Bronchus fibroblast of lung (primary cell): ENCODE results near the gene R3HDM2. TPM values are rescaled to one million over a fixed set of nuclear protein-coding genes. Genes with fewer than 3 reads are reported as not detected.

ENCODE experiments used
- total RNA-seq: library from RNA; depleted of rRNA; stranded (reverse); fragments of >200 nt; gene quantifications from 2 replicates; pipeline ENCODE4 v1.2.3, GENCODE V29; 2015

Gene R3HDM2
- 16.8 and 18.7 TPM in 2 replicates for total RNA-seq

DNA sequence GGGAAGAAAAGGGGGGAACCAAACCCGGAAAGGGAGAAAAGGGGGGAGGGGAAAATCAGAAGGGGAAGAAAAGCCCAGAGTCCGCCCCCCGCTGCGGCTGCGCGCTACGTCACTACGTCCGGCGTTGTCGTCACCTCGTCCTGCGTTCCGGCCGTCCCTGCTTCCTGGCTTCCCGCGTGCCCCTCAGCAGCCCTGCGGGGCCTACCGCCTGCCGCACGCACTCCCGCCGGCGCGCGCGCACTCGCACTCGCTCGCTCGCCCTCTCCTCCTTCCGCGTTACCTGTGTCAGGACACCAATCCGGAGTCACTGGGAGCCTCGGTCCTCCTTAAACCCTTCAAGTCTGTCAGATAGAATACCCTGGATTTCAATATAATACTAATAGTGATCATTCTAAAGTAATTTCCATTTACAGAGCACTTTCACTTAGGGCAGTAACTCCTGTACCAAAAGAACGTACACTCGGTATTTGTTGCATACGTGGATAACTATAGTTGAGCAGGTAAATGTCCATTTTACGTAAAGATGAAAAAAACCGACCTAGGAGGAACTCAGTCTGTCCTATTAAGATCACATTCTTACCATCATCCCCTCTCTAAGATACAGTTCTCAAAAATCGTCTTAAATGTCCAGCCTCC is at the start of gene R3HDM2:
Gene R3HDM2, minus strand, starts transcription at position 113 of the 636 bp plus-strand sequence. CDS start 120,615 bp downstream, outside the sequence.

DNA sequence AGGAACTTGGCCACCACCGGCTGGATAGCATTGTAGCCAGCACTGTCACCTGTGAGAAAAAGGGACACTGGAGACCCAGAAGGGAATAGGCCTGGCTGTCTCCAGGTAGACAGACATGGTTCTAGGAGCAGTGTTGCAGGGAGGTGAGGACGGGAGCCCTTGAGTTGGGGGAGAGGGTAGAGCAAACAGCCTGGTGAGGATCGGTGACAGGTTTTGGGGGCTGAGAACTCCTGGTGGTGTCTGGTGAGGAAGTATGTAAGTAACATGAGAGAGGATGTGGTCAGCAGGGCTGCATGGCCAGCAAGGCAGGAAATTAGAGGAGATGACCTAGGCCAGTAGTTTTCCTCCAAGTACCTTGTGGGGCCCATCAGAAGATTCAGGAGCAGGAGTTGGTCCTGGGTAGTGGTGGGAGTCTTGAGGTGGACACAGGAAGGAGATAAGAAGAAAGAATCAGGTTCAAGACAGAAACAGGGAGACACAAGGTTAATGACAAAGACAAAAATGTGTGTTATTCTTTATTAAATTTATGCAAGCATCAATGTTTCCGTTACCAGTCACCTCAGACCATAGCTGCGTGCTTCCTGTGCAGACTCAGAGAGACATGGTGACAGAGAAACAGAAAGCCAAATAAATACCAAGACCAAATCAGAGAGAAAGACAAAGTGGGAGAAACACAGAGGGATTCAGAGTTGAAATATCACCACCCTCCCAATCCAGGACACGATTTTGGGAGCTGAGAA is 48.7 kb upstream of the R3HDM2 start, which contains the start of gene ARHGAP9:
Gene ARHGAP9, minus strand, starts transcription at position 491 of the 740 bp plus-strand sequence. Its CDS starts 460 bp downstream, at position 31.

DNA sequence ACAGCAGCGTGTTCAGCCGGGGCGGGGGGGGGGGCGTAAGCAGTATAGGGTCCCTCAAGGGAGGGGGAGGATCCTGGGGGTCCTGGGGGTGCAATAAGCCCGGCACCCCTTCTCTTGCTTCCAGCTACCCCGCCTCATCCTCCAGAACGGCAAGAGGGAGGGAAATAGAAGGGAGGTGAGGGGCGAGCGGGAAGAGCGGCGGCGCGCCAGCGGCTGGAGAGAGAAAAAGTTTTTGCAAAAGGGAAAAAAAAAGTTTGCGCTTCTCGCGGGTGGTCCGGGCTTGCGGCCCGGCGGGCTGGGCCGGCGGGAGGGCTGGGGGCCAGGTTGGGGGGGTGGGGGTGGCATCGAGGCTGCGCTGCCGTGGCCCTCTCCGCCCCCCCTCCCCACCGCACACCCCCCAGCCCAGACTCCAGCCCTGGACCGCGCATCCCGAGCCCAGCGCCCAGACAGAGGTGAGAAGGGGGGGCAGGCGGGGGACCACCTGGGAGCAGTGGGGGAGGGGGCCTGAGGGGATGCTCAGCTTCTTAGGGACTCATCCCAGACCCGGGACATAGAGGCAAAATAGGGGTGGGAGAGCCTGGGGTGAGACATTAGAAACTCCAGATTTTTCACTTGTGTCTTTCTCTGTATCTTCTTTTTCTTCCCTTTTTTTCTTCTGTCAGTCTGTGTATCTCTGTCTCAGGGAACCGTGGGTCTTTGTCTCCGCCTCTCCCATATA is 29.1 kb upstream of the R3HDM2 start, which contains the start of gene GLI1:
Gene GLI1, plus strand, starts transcription at position 36 of the 718 bp plus-strand sequence. CDS start 3,907 bp downstream, outside the sequence.

DNA sequence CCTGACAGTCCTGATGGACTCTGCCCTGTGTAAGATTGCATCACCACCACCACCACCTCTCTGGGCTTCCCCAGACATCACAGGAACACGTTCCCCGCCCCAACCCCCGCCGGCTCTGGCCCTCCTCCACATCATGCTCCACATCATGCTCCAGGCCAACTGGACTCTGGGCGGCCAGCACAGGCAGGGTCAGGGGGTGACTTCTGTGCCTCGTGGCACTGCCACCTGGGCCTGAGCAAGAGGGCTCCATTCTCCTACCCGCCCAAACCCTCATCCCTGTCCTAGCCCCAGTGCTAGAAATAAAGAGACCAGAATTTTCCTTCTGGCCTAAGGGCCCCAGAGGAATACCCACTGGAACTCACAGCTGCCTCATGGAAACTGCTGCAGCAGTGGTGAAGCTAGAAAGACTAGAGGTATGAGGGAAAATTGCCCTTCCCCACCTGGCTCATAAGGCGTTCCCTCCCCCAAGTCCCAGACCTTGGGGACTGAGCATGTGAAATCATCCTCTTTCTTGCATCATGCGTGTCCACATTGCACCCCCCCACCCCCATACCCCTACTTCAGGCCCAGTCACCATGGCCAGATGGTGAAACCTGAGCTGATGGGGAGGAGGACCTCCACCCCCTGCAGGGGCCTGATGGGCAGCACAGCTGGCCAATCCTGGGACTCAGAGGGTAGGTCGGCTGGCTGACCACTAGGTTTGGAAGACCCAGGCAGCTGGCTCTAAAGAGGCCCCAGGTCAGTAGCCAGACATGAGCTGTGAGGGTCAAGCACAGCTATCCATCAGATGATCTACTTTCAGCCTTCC is 23.9 kb upstream of the R3HDM2 start, which contains the start of gene INHBE:
Gene INHBE, plus strand, starts transcription at position 742 of the 808 bp plus-strand sequence. CDS start 230 bp downstream, outside the sequence.

DNA sequence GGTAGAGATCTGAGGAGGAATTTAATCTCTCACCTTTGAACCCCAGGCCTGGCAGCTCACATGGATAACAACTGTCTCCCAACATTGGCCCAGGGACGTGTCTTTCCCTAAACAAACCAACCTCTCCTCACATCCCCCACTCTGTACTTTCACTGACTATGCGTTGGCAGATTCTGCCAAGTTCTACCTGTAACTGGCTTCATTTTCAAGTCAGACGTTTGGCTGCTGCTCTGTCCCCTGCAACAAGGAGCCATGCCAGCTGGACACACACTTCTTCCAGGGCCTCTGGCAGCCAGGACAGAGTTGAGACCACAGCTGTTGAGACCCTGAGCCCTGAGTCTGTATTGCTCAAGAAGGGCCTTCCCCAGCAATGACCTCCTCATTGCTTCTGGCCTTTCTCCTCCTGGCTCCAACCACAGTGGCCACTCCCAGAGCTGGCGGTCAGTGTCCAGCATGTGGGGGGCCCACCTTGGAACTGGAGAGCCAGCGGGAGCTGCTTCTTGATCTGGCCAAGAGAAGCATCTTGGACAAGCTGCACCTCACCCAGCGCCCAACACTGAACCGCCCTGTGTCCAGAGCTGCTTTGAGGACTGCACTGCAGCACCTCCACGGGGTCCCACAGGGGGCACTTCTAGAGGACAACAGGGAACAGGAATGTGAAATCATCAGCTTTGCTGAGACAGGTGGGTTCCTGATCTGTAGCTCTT is 3.8 kb upstream of the R3HDM2 start, which contains the start of gene INHBC:
Gene INHBC, plus strand, starts transcription at position 268 of the 707 bp plus-strand sequence. Its CDS starts 103 bp downstream, at position 371.

DNA sequence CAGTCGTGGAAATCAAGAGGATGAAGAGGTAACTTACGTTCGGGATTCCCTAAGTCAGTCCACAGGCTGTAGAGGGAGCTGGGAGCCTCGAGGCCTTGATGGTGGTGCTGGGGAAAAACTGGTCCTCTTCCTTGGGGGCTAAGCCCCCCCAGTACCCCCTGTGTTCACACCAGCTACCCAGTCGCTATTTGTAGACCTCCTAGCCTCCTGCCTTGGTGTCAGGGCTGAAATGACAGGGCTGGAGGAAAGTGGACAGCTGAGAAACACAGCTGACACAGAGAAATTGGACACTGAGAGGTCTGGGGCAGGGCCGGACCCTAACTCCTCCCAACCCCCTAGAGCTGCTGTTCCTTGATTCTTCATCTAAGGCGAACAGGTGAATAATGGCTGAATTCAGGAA is 179.9 kb downstream of the R3HDM2 start, which contains the start of gene STAC3:
Gene STAC3, minus strand, starts transcription at position 232 of the 400 bp plus-strand sequence. CDS start 1,551 bp downstream, outside the sequence.

DNA sequence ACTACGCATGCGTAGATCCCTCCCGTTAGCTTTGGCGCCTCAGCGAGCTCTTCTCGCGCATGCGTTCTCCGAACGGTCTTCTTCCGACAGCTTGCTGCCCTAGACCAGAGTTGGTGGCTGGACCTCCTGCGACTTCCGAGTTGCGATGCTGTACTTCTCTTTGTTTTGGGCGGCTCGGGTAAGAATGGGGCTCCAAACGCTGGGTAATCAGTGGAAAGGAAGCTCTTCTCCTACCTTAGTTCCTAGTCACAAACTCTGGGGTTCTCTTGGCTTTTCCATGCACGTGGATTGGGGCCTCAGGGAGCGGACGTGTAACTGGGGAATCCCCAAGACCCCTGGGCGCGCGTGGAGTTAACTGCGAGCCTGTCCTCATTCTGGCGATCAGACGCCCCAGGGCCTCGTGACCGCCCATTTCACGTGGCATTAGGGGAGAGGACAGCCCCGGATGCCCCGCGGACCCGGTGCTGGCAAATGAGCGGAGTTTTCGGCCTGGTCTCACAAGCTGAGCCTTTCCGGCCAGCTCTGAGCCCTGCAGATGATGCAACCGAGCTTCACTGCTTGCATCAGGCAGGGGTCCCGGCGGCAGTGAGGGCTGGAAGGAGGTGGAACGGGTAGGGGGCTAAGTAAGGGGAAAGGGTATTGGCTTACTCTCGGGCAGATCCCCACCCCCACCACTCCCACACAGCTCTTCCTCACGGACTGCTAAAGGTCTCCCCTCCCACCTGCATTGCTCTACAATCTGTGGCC is 201.0 kb downstream of the R3HDM2 start, which contains the start of gene SHMT2:
Gene SHMT2, plus strand, starts transcription at position 78 of the 747 bp plus-strand sequence. Its CDS starts 68 bp downstream, at position 146.

DNA sequence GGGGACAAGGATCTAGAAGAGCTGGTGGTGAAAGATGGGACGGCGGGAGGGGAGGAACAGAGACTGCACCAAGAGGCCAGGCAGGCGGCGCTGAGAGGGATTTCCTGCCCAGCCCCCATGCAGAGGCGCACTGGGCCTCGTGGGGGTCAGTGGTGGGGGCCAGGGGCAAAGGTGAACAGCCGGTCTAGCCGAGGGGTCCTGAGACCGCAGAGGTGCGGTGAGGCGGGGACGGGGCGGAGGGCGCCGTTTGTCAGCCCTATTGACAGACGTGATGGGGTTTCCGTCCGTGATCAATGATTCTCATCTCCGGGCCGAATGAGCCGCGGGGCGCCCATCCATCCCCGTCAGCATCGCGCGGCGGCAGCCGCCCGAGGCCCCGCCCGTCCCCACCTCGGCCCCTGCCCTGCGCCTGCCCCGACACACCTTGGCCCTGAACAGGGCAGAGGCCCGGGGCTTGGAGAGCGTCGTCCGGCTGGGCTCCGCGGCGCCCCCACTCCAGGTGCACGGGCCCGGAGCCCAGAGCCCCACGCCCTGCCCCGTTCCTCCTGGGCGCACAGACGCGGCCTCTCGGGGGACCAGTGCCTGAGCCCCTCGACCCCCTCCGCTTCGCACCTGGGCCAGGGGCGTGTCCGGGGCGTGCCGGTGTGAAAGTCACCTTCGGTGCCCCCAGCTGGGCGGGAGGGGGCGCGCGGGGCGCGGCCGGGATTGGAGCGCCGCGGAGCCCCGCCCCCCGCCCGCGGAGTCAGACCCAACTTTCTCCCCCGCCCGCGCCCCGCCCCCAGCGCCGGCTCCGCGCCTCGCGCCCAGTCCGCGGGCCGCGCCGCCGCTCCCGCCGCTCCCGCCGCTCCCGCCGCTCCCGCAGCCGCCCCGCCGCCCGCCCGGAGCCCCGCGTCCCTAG is 214.6 kb downstream of the R3HDM2 start, which contains the start of gene NXPH4:
Gene NXPH4, plus strand, starts transcription at position 781 of the 898 bp plus-strand sequence. CDS start 176 bp downstream, outside the sequence.

Other genes starting within 250 kb of the R3HDM2 start
- 0.50 and 1.5 TPM in 2 replicates for gene NXPH4, start 214.2 kb downstream of the R3HDM2 start, total RNA-seq
- 293 and 322 TPM in 2 replicates for gene SHMT2, start 201.3 kb downstream of the R3HDM2 start, total RNA-seq
- 0.50 and 0.59 TPM in 2 replicates for gene STAC3, start 179.9 kb downstream of the R3HDM2 start, total RNA-seq
- gene INHBC, start 3.7 kb upstream of the R3HDM2 start, total RNA-seq: under 0.01 TPM in 1 of 2 replicates, not detected in the other
- gene INHBE, start 24.3 kb upstream of the R3HDM2 start, total RNA-seq: 8.0 and 10.9 TPM in 2 replicates
- 1.5 and 1.8 TPM in 2 replicates for gene GLI1, start 28.7 kb upstream of the R3HDM2 start, total RNA-seq
- gene ARHGAP9, start 48.8 kb upstream of the R3HDM2 start, total RNA-seq: not detected in 2 replicates
- gene MARS1, start 57.0 kb upstream of the R3HDM2 start, total RNA-seq: 160 and 168 TPM in 2 replicates
- gene DDIT3, start 89.5 kb upstream of the R3HDM2 start, total RNA-seq: 44.3 and 48.3 TPM in 2 replicates
- 4.7 and 9.4 TPM in 2 replicates for gene MBD6, start 91.8 kb upstream of the R3HDM2 start, total RNA-seq
- gene DCTN2, start 116.1 kb upstream of the R3HDM2 start, total RNA-seq: 166 and 209 TPM in 2 replicates
- gene KIF5A, start 119.0 kb upstream of the R3HDM2 start, total RNA-seq: 0.45 and 0.50 TPM in 2 replicates
- 12.2 and 14.3 TPM in 2 replicates for gene PIP4K2C, start 160.1 kb upstream of the R3HDM2 start, total RNA-seq
- gene DTX3, start 173.8 kb upstream of the R3HDM2 start, total RNA-seq: 21.0 and 22.1 TPM in 2 replicates
- 15.6 and 16.5 TPM in 2 replicates for gene ARHGEF25, start 180.4 kb upstream of the R3HDM2 start, total RNA-seq
- 1.3 and 1.7 TPM in 2 replicates for gene B4GALNT1, start 202.2 kb upstream of the R3HDM2 start, total RNA-seq